Neural cell (in vitro differentiated cells): ENCODE measurements around the gene LETM1. TPM values are rescaled to one million over a fixed set of nuclear protein-coding genes. Genes with fewer than 3 reads are reported as not detected.

Experiments
- H2AFZ ChIP-seq: fragments of 200-600, 300-800 bp; sonication (generic), shearing (Covaris generic); 2 replicates; pipeline ENCODE4 v1.6.0; 2014; ENCODE audit warnings: low read depth, mild to moderate bottlenecking, antibody characterized with exemption, low read length, moderate library complexity
- H3F3A ChIP-seq: fragments of 200-600 bp; shearing (Covaris generic); 2 replicates; pipeline ENCODE4 v1.6.1; 2016; ENCODE audit warnings: mild to moderate bottlenecking, moderate library complexity, mixed read lengths, antibody characterized with exemption, low read length; ENCODE audit not compliant: insufficient read depth, poor library complexity, severe bottlenecking
- H3K27ac ChIP-seq: fragments of 200-600, 300-800 bp; sonication (generic), shearing (Covaris generic); 2 replicates; pipeline ENCODE4 v1.5.1; 2014; ENCODE audit warnings: mild to moderate bottlenecking, low read length, moderate library complexity
- H3K27me3 ChIP-seq: fragments of 300-800, 200-600 bp; sonication (generic), shearing (Covaris generic); 2 replicates; pipeline ENCODE4 v1.6.0; 2014; ENCODE audit warnings: mild to moderate bottlenecking, low read depth, low read length, moderate library complexity; ENCODE audit not compliant: insufficient read depth
- H3K36me3 ChIP-seq: fragments of 300-800, 200-600 bp; sonication (generic), shearing (Covaris generic); 2 replicates; pipeline ENCODE4 v1.5.1; 2014; ENCODE audit warnings: mild to moderate bottlenecking, antibody characterized with exemption, low read length, moderate library complexity; ENCODE audit not compliant: insufficient read depth
- H3K4me2 ChIP-seq: fragments of 300-800, 200-600 bp; sonication (generic), shearing (Covaris generic); 2 replicates; pipeline ENCODE4 v1.6.0; 2014; ENCODE audit warnings: mild to moderate bottlenecking, low read length
- H3K4me3 ChIP-seq: fragments of 300-800, 200-600 bp; sonication (generic), shearing (Covaris generic); 2 replicates; pipeline ENCODE4 v1.5.1; 2014; ENCODE audit warnings: mild to moderate bottlenecking, low read length, moderate library complexity
- H3K79me2 ChIP-seq: fragments of 200-600 bp; shearing (Covaris generic); replicated peaks from 2 replicates; pipeline ENCODE4 v1.6.0; 2014; ENCODE audit warnings: mild to moderate bottlenecking, low read length, moderate library complexity; ENCODE audit not compliant: insufficient read depth
- H3K9ac ChIP-seq: fragments of 300-800, 200-600 bp; sonication (generic), shearing (Covaris generic); 2 replicates; pipeline ENCODE4 v1.6.1; 2016; ENCODE audit warnings: mild to moderate bottlenecking, low read length, mixed read lengths
- H3K9me2 ChIP-seq: fragments of 200-600 bp; shearing (Covaris generic); 2 replicates; pipeline ENCODE4 v1.6.1; 2016; ENCODE audit warnings: mild to moderate bottlenecking, low read length, mixed read lengths; ENCODE audit not compliant: insufficient read depth
- H3K9me3 ChIP-seq: fragments of 200-600, 300-800 bp; sonication (generic), shearing (Covaris generic); 2 replicates; pipeline ENCODE4 v1.6.1; 2016; ENCODE audit warnings: mild to moderate bottlenecking, mixed run types, low read length, moderate library complexity, mixed read lengths
- H4K20me1 ChIP-seq: fragments of 200-600 bp; shearing (Covaris generic); 2 replicates; pipeline ENCODE4 v1.6.1; 2016; ENCODE audit warnings: mild to moderate bottlenecking, mixed run types; ENCODE audit not compliant: insufficient read depth
- EP300 ChIP-seq: fragments of 450-650 bp; conservative IDR thresholded peaks from 2 replicates; pipeline ENCODE4 v1.6.1; 2014; ENCODE audit warnings: antibody characterized with exemption, mild to moderate bottlenecking, moderate library complexity; ENCODE audit not compliant: poor library complexity, severe bottlenecking
- EZH2 ChIP-seq: fragments of 200-600, 300-800 bp; shearing (Covaris generic), sonication (generic); IDR thresholded peaks from 2 replicates; pipeline ENCODE4 v1.6.1; 2014; ENCODE audit warnings: antibody characterized with exemption, low read length, borderline replicate concordance, mild to moderate bottlenecking; ENCODE audit not compliant: insufficient read depth, poor library complexity, severe bottlenecking
- MXI1 ChIP-seq: fragments of 450-650 bp; conservative IDR thresholded peaks from 2 replicates; pipeline ENCODE4 v1.6.1; 2014; ENCODE audit warnings: antibody characterized with exemption, mild to moderate bottlenecking; ENCODE audit not compliant: poor library complexity, severe bottlenecking
- POLR2AphosphoS5 ChIP-seq: IDR thresholded peaks from 2 replicates; pipeline ENCODE4 v1.6.1; 2012
- RAD21 ChIP-seq: fragments of 450-650 bp; conservative IDR thresholded peaks from 2 replicates; pipeline ENCODE4 v1.6.1; 2014; ENCODE audit warnings: antibody characterized with exemption, mild to moderate bottlenecking, moderate library complexity
- REST ChIP-seq: IDR thresholded peaks from 2 replicates; pipeline ENCODE4 v1.6.1; 2012; ENCODE audit warnings: borderline replicate concordance
- SMC3 ChIP-seq: fragments of 450-650 bp; conservative IDR thresholded peaks from 2 replicates; pipeline ENCODE4 v1.6.1; 2014; ENCODE audit warnings: antibody characterized with exemption, mild to moderate bottlenecking, moderate library complexity; ENCODE audit not compliant: poor library complexity
- TAF1 ChIP-seq: IDR thresholded peaks from 2 replicates; pipeline ENCODE4 v1.6.1; 2012; ENCODE audit warnings: low read depth
- polyA plus RNA-seq: library from polyadenylated mRNA; depleted of rRNA; stranded (reverse); fragments of >200 nt; gene quantifications from 2 replicates; pipeline ENCODE4 v1.2.3, GENCODE V29; 2014
- TF ChIP-seq, protein P1 (sequence below): fragments of 450-650 bp; IDR thresholded peaks from 2 replicates; pipeline ENCODE4 v1.5.1; 2014; ENCODE audit warnings: antibody characterized with exemption, mild to moderate bottlenecking, moderate library complexity; ENCODE audit not compliant: poor library complexity, severe bottlenecking

The LETM1 gene
- polyA plus RNA-seq, 1 donor from 2014 or later: 38.9 TPM

- no peaks in the 10 kb centered on the region for H4K20me1 ChIP-seq
- no peaks in the 10 kb centered on the region for H3K9me2 ChIP-seq
- H3K79me2 ChIP-seq: no peaks in the 10 kb centered on the region
- no peaks in the 10 kb centered on the region for H3F3A ChIP-seq
- no peaks in the 10 kb centered on the region for H3K27me3 ChIP-seq
- no peak overlapping the region for H2AFZ ChIP-seq
- H3K4me3 ChIP-seq: no peak overlapping the region
- no peak for TF ChIP-seq EZH2
- TF ChIP-seq, protein P1, sequence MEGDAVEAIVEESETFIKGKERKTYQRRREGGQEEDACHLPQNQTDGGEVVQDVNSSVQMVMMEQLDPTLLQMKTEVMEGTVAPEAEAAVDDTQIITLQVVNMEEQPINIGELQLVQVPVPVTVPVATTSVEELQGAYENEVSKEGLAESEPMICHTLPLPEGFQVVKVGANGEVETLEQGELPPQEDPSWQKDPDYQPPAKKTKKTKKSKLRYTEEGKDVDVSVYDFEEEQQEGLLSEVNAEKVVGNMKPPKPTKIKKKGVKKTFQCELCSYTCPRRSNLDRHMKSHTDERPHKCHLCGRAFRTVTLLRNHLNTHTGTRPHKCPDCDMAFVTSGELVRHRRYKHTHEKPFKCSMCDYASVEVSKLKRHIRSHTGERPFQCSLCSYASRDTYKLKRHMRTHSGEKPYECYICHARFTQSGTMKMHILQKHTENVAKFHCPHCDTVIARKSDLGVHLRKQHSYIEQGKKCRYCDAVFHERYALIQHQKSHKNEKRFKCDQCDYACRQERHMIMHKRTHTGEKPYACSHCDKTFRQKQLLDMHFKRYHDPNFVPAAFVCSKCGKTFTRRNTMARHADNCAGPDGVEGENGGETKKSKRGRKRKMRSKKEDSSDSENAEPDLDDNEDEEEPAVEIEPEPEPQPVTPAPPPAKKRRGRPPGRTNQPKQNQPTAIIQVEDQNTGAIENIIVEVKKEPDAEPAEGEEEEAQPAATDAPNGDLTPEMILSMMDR: no peak
- TF ChIP-seq RAD21: no peak
- no peak for TF ChIP-seq TAF1
- TF ChIP-seq EP300: no peak
- no peak for TF ChIP-seq SMC3
- no peak for TF ChIP-seq REST
- no peak for TF ChIP-seq POLR2AphosphoS5
- no peak for TF ChIP-seq MXI1
- H3K4me2 ChIP-seq: no peak overlapping the region
- H3K27ac ChIP-seq: no peak overlapping the region
- no peaks in the 10 kb centered on the region for H3K9me3 ChIP-seq
- H3K36me3 ChIP-seq: no peaks in the 10 kb centered on the region
- no peak overlapping the region for H3K9ac ChIP-seq
Measured at GRCh38 chr4:1784395-1784788, 71.6 kb downstream of the LETM1 start.

- no peaks in the 10 kb centered on the region for H3K9me3 ChIP-seq
- H3K9me2 ChIP-seq: no peaks in the 10 kb centered on the region
- H3K36me3 ChIP-seq: no peaks in the 10 kb centered on the region
- H3K4me3 ChIP-seq: no peak overlapping the region
- H4K20me1 ChIP-seq: no peaks in the 10 kb centered on the region
- no peak overlapping the region for H3K9ac ChIP-seq
- H3K27me3 ChIP-seq: no peaks in the 10 kb centered on the region
- no peaks in the 10 kb centered on the region for H3K79me2 ChIP-seq
- TF ChIP-seq POLR2AphosphoS5 (no peak), EP300 (no peak), EZH2 (no peak), REST (no peak), RAD21 (no peak), MXI1 (no peak), SMC3 (no peak), TAF1 (no peak)
- TF ChIP-seq, protein P1: no peak
- H2AFZ ChIP-seq: no peak overlapping the region
- no peak overlapping the region for H3K27ac ChIP-seq
- no peaks in the 10 kb centered on the region for H3F3A ChIP-seq
- no peak overlapping the region for H3K4me2 ChIP-seq
Measured at GRCh38 chr4:1783970-1784369, 72.0 kb downstream of the LETM1 start.
